MM.1S (cell line): ENCODE measurements around the gene JAG2.

Source experiments
- EZH2 ChIP-seq: fragments of 300-600 bp; sonication (generic); optimal IDR thresholded peaks from 2 replicates; pipeline ENCODE3; 2017; ENCODE audit warnings: low read depth, mild to moderate bottlenecking, antibody characterized with exemption, low read length, mixed read lengths
- EZH2phosphoT487 ChIP-seq: fragments of 300-600 bp; sonication (generic); IDR thresholded peaks from 2 replicates; pipeline ENCODE4 v1.6.1; 2018; ENCODE audit warnings: antibody characterized with exemption, low read length
- TF ChIP-seq, protein P1 (sequence below): fragments of 300-600 bp; sonication (generic); IDR thresholded peaks from 2 replicates; pipeline ENCODE4 v1.5.1; 2016; ENCODE audit warnings: antibody characterized with exemption, low read length, mixed read lengths

DNA sequence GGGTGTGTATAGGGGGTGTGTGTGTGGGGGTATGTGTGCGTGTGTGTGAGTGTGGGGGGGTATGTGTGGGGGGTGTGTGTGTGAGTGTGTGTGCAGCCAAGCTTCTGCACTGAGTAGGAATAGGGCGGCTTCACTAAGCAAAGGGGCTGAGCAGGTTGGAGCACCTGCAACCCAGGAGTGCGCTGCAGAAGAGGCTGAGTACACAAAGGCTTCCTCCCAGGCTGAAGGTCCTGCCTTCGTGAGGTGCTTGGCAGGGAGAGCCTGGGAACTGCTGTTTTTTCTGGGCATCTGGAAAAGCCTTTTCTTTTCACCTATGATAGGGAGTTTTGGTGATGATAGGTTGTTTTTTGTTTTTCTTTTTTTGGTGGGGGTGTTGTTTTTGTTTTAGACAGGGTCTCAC lies 18.5 kb upstream of the JAG2 start:
- TF ChIP-seq, protein P1, sequence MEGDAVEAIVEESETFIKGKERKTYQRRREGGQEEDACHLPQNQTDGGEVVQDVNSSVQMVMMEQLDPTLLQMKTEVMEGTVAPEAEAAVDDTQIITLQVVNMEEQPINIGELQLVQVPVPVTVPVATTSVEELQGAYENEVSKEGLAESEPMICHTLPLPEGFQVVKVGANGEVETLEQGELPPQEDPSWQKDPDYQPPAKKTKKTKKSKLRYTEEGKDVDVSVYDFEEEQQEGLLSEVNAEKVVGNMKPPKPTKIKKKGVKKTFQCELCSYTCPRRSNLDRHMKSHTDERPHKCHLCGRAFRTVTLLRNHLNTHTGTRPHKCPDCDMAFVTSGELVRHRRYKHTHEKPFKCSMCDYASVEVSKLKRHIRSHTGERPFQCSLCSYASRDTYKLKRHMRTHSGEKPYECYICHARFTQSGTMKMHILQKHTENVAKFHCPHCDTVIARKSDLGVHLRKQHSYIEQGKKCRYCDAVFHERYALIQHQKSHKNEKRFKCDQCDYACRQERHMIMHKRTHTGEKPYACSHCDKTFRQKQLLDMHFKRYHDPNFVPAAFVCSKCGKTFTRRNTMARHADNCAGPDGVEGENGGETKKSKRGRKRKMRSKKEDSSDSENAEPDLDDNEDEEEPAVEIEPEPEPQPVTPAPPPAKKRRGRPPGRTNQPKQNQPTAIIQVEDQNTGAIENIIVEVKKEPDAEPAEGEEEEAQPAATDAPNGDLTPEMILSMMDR: no peak
- TF ChIP-seq EZH2: no peak
- TF ChIP-seq EZH2phosphoT487: no peak
